GM19324 (cell line): ENCODE measurements around the gene LBHD2.
"Not testable (repeated sequence)": the region's sequence is repeated elsewhere in the genome, so short reads cannot be mapped to it uniquely, and the experiment has no call there.

Source experiments
- ATAC-seq: cut with Tn5 transposase; IDR thresholded peaks from one replicate; pipeline ENCODE4 v1.9.1; 2021; ENCODE audit warnings: mild to moderate bottlenecking, moderate library complexity; ENCODE audit not compliant: unreplicated experiment, low FRiP score

Gene LBHD2

GRCh38 chr14:103102689-103103260, 18.8 kb downstream of the LBHD2 start:
- no peak for ATAC-seq

GRCh38 chr14:103103461-103104388, 19.7 kb downstream of the LBHD2 start:
- ATAC-seq = no peak

- no peak for ATAC-seq
Measured at GRCh38 chr14:103104389-103104653, 20.3 kb downstream of the LBHD2 start.

GRCh38 chr14:103104654-103105452, 20.8 kb downstream of the LBHD2 start:
- ATAC-seq = peak; percentile 34

- ATAC-seq = no peak
Measured at GRCh38 chr14:103105580-103106150, 21.7 kb downstream of the LBHD2 start.

GRCh38 chr14:103107455-103107854, 23.4 kb downstream of the LBHD2 start:
- ATAC-seq = no peak

GRCh38 chr14:103107941-103108748, 24.1 kb downstream of the LBHD2 start:
- no peak for ATAC-seq

- ATAC-seq = no peak
Measured at GRCh38 chr14:103108749-103109207, 24.8 kb downstream of the LBHD2 start.

GRCh38 chr14:103109535-103110441, 25.8 kb downstream of the LBHD2 start:
- no peak for ATAC-seq

- no peak for ATAC-seq
Measured at GRCh38 chr14:103110681-103111231, 26.7 kb downstream of the LBHD2 start.

GRCh38 chr14:103111232-103111868, 27.3 kb downstream of the LBHD2 start:
- no peak for ATAC-seq

- no peak for ATAC-seq
Measured at GRCh38 chr14:103112400-103113243, 28.6 kb downstream of the LBHD2 start.

- no peak for ATAC-seq
Measured at GRCh38 chr14:103113303-103113702, 29.3 kb downstream of the LBHD2 start.

- ATAC-seq = no peak
Measured at GRCh38 chr14:103113774-103114173, 29.8 kb downstream of the LBHD2 start.

- not testable (repeated sequence) for ATAC-seq
Measured at GRCh38 chr14:103115086-103115679, 31.2 kb downstream of the LBHD2 start.

GRCh38 chr14:103115845-103116572, 32.0 kb downstream of the LBHD2 start:
- no peak for ATAC-seq
